ENCODE data around the gene DSTYK.

- TF ChIP-seq EZH2phosphoT487 (IDR thresholded peaks at IDR 0.05; ENCODE audit: low read length) (no peak), EZH2 (optimal IDR thresholded peaks at IDR 0.05; ENCODE audit: low read depth, low read length) (no peak)
- TF ChIP-seq, protein P1, sequence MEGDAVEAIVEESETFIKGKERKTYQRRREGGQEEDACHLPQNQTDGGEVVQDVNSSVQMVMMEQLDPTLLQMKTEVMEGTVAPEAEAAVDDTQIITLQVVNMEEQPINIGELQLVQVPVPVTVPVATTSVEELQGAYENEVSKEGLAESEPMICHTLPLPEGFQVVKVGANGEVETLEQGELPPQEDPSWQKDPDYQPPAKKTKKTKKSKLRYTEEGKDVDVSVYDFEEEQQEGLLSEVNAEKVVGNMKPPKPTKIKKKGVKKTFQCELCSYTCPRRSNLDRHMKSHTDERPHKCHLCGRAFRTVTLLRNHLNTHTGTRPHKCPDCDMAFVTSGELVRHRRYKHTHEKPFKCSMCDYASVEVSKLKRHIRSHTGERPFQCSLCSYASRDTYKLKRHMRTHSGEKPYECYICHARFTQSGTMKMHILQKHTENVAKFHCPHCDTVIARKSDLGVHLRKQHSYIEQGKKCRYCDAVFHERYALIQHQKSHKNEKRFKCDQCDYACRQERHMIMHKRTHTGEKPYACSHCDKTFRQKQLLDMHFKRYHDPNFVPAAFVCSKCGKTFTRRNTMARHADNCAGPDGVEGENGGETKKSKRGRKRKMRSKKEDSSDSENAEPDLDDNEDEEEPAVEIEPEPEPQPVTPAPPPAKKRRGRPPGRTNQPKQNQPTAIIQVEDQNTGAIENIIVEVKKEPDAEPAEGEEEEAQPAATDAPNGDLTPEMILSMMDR (IDR thresholded peaks at IDR 0.05; ENCODE audit: low read length) = no peak
Measured at GRCh38 chr1:205144751-205145150, 66.8 kb downstream of the DSTYK start.

Measured in MM.1S (cell line).